GM12878 (cell line): ENCODE data around the gene USP47. TPM values are rescaled to one million over a fixed set of nuclear protein-coding genes. Genes with fewer than 3 reads are reported as not detected.

ENCODE experiments used
- ATAC-seq: fragments of 200-7000 bp; cut with Tn5 transposase; 3 replicates; pipeline ENCODE4 v1.9.1; 2020; ENCODE audit warnings: mild to moderate bottlenecking, moderate library complexity
- BruUV-seq: library from RNA; stranded (reverse); fragments of 400-500 nt; replicated peaks from 2 replicates; lab custom pipeline; 2021; lab: Mats Ljungman, UMichigan
- CTCF ChIA-PET: fragments of 300-600 bp; sonication (Branson Sonifier 250); formaldehyde crosslinking; extraction: SDS; loops from one replicate; lab custom pipeline; 2021; ENCODE audit warnings: inconsistent platforms; lab: Yijun Ruan, JAX
- POLR2A ChIA-PET: fragments of 350-600 bp; formaldehyde crosslinking; extraction: SDS; loops from one replicate; lab custom pipeline; 2021; ENCODE audit warnings: inconsistent platforms; lab: Charles Lee
- RAD21 ChIA-PET: fragments of 300-600 bp; sonication (Branson Sonifier 250); formaldehyde crosslinking; loops from one replicate; lab custom pipeline; 2023; ENCODE audit warnings: antibody characterized with exemption; ENCODE audit not compliant: unreplicated experiment; lab: Charles Lee
- SMC1A ChIA-PET: fragments of 300-600 bp; sonication (Branson Sonifier 250); formaldehyde crosslinking; loops from one replicate; lab custom pipeline; 2023; ENCODE audit not compliant: unreplicated experiment, uncharacterized antibody; lab: Charles Lee
- DNase-seq: peaks from one replicate; pipeline ENCODE4 v3.0.0-alpha.2; 2011; ENCODE audit warnings: low read depth, low spot score
- FAIRE-seq: peaks from 3 replicates; lab custom pipeline; 2011; peaks lifted over from hg19 to GRCh38; lab: Jason Lieb, UNC
- H2AFZ ChIP-seq: 2 replicates; pipeline ENCODE4 v1.6.0; 2011; ENCODE audit warnings: low read depth, low read length, control low read depth; ENCODE audit not compliant: control insufficient read depth
- H3K27ac ChIP-seq: 2 replicates; pipeline ENCODE4 v1.5.1; 2011; ENCODE audit warnings: control low read depth; ENCODE audit not compliant: control insufficient read depth, insufficient read depth
- H3K27me3 ChIP-seq, 2 experiments: replicated peaks in 1 of 2; 2 replicates each; pipeline versions ENCODE4 v1.6.0 to v1.6.1; 2011; ENCODE audit warnings: low read length in 1 of 2; ENCODE audit not compliant: control insufficient read depth in 2 of 2, insufficient read depth in 2 of 2
- H3K36me3 ChIP-seq, 2 experiments: 2 replicates each; pipeline ENCODE4 v1.5.1; 2011; ENCODE audit warnings: low read length in 1 of 2; ENCODE audit not compliant: control insufficient read depth in 2 of 2, insufficient read depth in 2 of 2
- H3K4me1 ChIP-seq: 2 replicates; pipeline ENCODE4 v1.6.1; 2011; ENCODE audit warnings: mild to moderate bottlenecking, low read length, moderate library complexity, mixed read lengths; ENCODE audit not compliant: control insufficient read depth, insufficient read depth
- H3K4me2 ChIP-seq: 2 replicates; pipeline ENCODE4 v1.6.0; 2011; ENCODE audit warnings: control low read depth; ENCODE audit not compliant: control insufficient read depth, insufficient read depth
- H3K4me3 ChIP-seq: fragments of 200-600 bp; sonication (generic); 2 replicates; pipeline ENCODE4 v1.5.1; 2016
- H3K79me2 ChIP-seq: 2 replicates; pipeline ENCODE4 v1.6.0; 2011; ENCODE audit warnings: low read length; ENCODE audit not compliant: control insufficient read depth, insufficient read depth
- H3K9ac ChIP-seq: 2 replicates; pipeline ENCODE4 v1.8.0; 2011; ENCODE audit warnings: low read length, control low read depth, mixed read lengths; ENCODE audit not compliant: control insufficient read depth, insufficient read depth
- H3K9me3 ChIP-seq: replicated peaks from 3 replicates; pipeline ENCODE4 v1.5.1; 2011; ENCODE audit warnings: mild to moderate bottlenecking, low read length; ENCODE audit not compliant: control insufficient read depth, insufficient read depth
- H4K20me1 ChIP-seq: 2 replicates; pipeline ENCODE4 v1.6.0; 2011; ENCODE audit not compliant: control insufficient read depth, insufficient read depth
- ATF7 ChIP-seq: fragments of 450-650 bp; IDR thresholded peaks from 2 replicates; pipeline ENCODE4 v1.6.1; 2016; ENCODE audit warnings: low read depth, mild to moderate bottlenecking
- CREB1 ChIP-seq: IDR thresholded peaks from 2 replicates; pipeline ENCODE4 v1.6.1; 2012; ENCODE audit warnings: low read depth, mild to moderate bottlenecking, inconsistent platforms
- IKZF2 ChIP-seq, 2 experiments: fragments of 450-650 bp; IDR thresholded peaks; 2 replicates each; pipeline ENCODE4 v1.6.1; 2017; ENCODE audit warnings: mild to moderate bottlenecking in 2 of 2, moderate library complexity in 2 of 2
- JUND ChIP-seq: IDR thresholded peaks from 2 replicates; pipeline ENCODE4 v1.6.1; 2012; ENCODE audit warnings: low read depth, mild to moderate bottlenecking, low read length, improper control_type of control experiment, moderate library complexity
- MYC ChIP-seq: IDR thresholded peaks from 2 replicates; pipeline ENCODE4 v1.6.1; 2011; ENCODE audit warnings: mild to moderate bottlenecking, low read length, moderate library complexity, inconsistent platforms; ENCODE audit not compliant: insufficient read depth, insufficient replicate concordance, insufficient read length, severe bottlenecking
- NBN ChIP-seq: fragments of 450-650 bp; IDR thresholded peaks from 2 replicates; pipeline ENCODE4 v1.6.1; 2016
- SIX5 ChIP-seq: IDR thresholded peaks from 2 replicates; pipeline ENCODE4 v1.6.1; 2011; ENCODE audit warnings: mild to moderate bottlenecking, low read depth, low read length, moderate library complexity; ENCODE audit not compliant: severe bottlenecking
- TCF7 ChIP-seq: IDR thresholded peaks from 2 replicates; pipeline ENCODE4 v1.6.1; 2014; ENCODE audit warnings: antibody characterized with exemption, borderline replicate concordance
- WGBS: methylation state at CpG from one replicate; pipeline ENCODE4 v1.1.6; 2016; ENCODE audit warnings: low lambda C conversion rate; ENCODE audit not compliant: insufficient replicate concordance, insufficient coverage; ENCODE audit errors: missing lambda C conversion rate; 5-methylcytosine and 5-hydroxymethylcytosine counted together
- in situ Hi-C: fragments of 300-500 bp; cut with MboI; formaldehyde crosslinking; loops from 9 replicates; pipeline ENCODE4 v1.14.3; 2018; ENCODE audit warnings: mixed read lengths
- intact Hi-C: fragments of 100-400 bp; cut with micrococcal nuclease; formaldehyde crosslinking; loops from one replicate; pipeline ENCODE4 v1.14.2; 2022; ENCODE audit not compliant: unreplicated experiment
- polyA plus RNA-seq, 11 experiments: library from polyadenylated mRNA; depleted of rRNA in 4 of 11; unstranded in 6 of 11; stranded (reverse) in 5 of 11; fragments of >200 nt; fragmentation: Nextera tagmentation in 4 of 11; fragmentation: Illumina TruSeq in 1 of 11; extraction: Ambion mirVana in 4 of 11; extraction: Trizol in 1 of 11; gene quantifications; 1 replicate in 1 of 11; 2 replicates in 10 of 11; pipeline versions ENCODE4 v1.2.1 to v1.2.3, GENCODE V29; 2011 to 2016; ENCODE audit warnings: inconsistent platforms in 2 of 11, missing spikeins in 2 of 11, low read depth in 1 of 11
- total RNA-seq, 4 experiments: library from RNA; depleted of rRNA in 3 of 4; stranded (reverse); fragments of >200 nt in 3 of 4; fragmentation: Illumina TruSeq in 1 of 4; extraction: Trizol in 1 of 4; gene quantifications; 2 replicates each; pipeline versions ENCODE4 v1.2.1 to v1.2.3, GENCODE V29; 2013 to 2021
- TF ChIP-seq, protein P1 (sequence below): IDR thresholded peaks from 2 replicates; pipeline ENCODE4 v1.6.1; 2012; ENCODE audit warnings: low read depth, low read length, improper control_type of control experiment
- TF ChIP-seq, protein P2 (sequence below): IDR thresholded peaks from 2 replicates; pipeline ENCODE4 v1.6.1; 2011; ENCODE audit warnings: mild to moderate bottlenecking, low read depth, low read length, moderate library complexity; ENCODE audit not compliant: insufficient replicate concordance
- TF ChIP-seq, protein P3 (sequence below): fragments of 450-650 bp; conservative IDR thresholded peaks from 2 replicates; pipeline ENCODE4 v1.6.1; 2017; ENCODE audit warnings: mild to moderate bottlenecking, moderate library complexity

Gene USP47
- total and polyA plus RNA-seq, 10 of the 15 experiments (the other 5 are each of a cell fraction or from before 2014, with no cell fraction given) = 13.9 to 54.0 (median 31.6) TPM

DNA sequence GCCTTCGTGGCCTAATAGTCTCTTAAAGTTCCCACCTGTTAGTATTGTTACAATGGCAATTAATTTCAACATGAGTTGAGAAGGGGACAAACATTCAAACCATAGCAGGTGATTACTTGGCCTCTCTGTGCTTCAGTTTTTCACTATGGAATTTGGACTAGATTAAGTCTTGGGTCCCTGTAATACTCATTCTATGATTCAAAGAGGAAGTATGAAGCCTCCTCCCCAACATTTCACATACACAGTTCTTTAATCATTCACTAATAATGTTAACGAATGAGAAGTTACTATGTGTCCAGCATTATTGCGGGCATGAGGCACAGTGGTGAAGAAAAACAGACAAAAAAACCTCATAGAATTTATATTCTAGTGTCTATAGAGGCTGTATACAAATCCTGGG is 19.9 kb upstream of the USP47 start:
- BruUV-seq = no TSS peak
- in situ Hi-C loops = no loop called here

DNA sequence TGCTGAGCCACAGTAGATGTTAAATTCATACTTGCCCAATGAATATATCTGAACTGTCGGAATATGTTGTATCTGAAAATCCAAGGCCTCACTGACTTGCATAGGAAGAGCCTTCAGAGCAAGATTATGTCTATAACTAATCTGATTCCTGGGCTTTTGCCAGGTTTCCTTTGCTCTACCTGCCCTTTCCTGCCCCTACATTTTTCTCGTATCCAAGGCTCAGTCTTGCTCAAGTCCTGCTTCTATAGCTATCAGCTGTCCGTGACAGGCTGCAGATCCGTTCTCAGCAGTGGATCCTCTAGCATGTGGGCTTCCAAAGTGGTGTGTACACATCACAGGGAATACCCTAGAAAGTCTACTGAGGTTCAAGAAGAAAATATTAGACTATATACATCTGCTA is 18.8 kb upstream of the USP47 start:
- SMC1A ChIA-PET = no interaction called here
- Histone ChIP-seq H3K27me3 (peaks cover 0 to 2% of the 10 kb centered on the region in 2 experiments; a peak in 2 of 4 replicates), H3K9ac (no peak overlapping the region), H3K79me2 (no peaks in the 10 kb centered on the region), H3K4me3 (no peak overlapping the region), H3K4me1 (no peaks in the 10 kb centered on the region), H3K9me3 (no peaks in the 10 kb centered on the region; the same call in 2 of the 3 replicates), H3K36me3 (no peaks in the 10 kb centered on the region), H4K20me1 (no peaks in the 10 kb centered on the region), H2AFZ (no peak overlapping the region), H3K4me2 (no peak overlapping the region), H3K27ac (no peak overlapping the region)
- RAD21 ChIA-PET = no interaction called here
- POLR2A ChIA-PET = no interaction called here
- intact Hi-C loops = no loop called here
- no peak for ATAC-seq
- in situ Hi-C loops = no loop called here
- no TSS peak for BruUV-seq
- 50% methylated on average over 4 of the region's 4 CpGs for WGBS
- no peak for FAIRE-seq
- DNase-seq = no peak
- CTCF ChIA-PET = no interaction called here
- no peak for TF ChIP-seq MYC
- no peak for TF ChIP-seq SIX5
- TF ChIP-seq, protein P1, sequence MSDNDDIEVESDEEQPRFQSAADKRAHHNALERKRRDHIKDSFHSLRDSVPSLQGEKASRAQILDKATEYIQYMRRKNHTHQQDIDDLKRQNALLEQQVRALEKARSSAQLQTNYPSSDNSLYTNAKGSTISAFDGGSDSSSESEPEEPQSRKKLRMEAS = no peak
- no peak for TF ChIP-seq JUND
- TF ChIP-seq IKZF2 (IDR thresholded peaks at IDR 0.05) = no peak
- TF ChIP-seq NBN = no peak
- no peak for TF ChIP-seq TCF7
- TF ChIP-seq, protein P2, sequence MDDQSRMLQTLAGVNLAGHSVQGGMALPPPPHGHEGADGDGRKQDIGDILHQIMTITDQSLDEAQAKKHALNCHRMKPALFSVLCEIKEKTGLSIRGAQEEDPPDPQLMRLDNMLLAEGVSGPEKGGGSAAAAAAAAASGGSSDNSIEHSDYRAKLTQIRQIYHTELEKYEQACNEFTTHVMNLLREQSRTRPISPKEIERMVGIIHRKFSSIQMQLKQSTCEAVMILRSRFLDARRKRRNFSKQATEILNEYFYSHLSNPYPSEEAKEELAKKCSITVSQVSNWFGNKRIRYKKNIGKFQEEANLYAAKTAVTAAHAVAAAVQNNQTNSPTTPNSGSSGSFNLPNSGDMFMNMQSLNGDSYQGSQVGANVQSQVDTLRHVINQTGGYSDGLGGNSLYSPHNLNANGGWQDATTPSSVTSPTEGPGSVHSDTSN = no peak

More for the DNA sequence above, 19.9 kb upstream of the USP47 start:
- intact Hi-C loops = no loop called here
- Histone ChIP-seq H3K27me3 (peaks cover 0 to 2% of the 10 kb centered on the region in 2 experiments; a peak in 2 of 4 replicates), H3K36me3 (no peaks in the 10 kb centered on the region), H3K9ac (no peak overlapping the region), H3K79me2 (no peaks in the 10 kb centered on the region), H4K20me1 (no peaks in the 10 kb centered on the region), H3K4me1 (no peaks in the 10 kb centered on the region), H2AFZ (no peak overlapping the region), H3K9me3 (no peaks in the 10 kb centered on the region; the same call in 2 of the 3 replicates), H3K27ac (no peak overlapping the region), H3K4me3 (no peak overlapping the region), H3K4me2 (no peak overlapping the region)
- ChIA-PET SMC1A (no interaction called here), RAD21 (no interaction called here), CTCF (no interaction called here), POLR2A (no interaction called here)
- DNase-seq (no peak), ATAC-seq (no peak; the same call in 1 of the 3 replicates), FAIRE-seq (no peak)
- TF ChIP-seq CREB1 (no peak), ATF7 (no peak)
- TF ChIP-seq, protein P3, sequence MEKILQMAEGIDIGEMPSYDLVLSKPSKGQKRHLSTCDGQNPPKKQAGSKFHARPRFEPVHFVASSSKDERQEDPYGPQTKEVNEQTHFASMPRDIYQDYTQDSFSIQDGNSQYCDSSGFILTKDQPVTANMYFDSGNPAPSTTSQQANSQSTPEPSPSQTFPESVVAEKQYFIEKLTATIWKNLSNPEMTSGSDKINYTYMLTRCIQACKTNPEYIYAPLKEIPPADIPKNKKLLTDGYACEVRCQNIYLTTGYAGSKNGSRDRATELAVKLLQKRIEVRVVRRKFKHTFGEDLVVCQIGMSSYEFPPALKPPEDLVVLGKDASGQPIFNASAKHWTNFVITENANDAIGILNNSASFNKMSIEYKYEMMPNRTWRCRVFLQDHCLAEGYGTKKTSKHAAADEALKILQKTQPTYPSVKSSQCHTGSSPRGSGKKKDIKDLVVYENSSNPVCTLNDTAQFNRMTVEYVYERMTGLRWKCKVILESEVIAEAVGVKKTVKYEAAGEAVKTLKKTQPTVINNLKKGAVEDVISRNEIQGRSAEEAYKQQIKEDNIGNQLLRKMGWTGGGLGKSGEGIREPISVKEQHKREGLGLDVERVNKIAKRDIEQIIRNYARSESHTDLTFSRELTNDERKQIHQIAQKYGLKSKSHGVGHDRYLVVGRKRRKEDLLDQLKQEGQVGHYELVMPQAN = no peak
- 0% methylated on average over 3 of the region's 3 CpGs for WGBS
